Measurements from ENCODE around the gene MYMX. TPM values are rescaled to one million over a fixed set of nuclear protein-coding genes. Genes with fewer than 3 reads are reported as not detected.
"Not testable (repeated sequence)": the region's sequence is repeated elsewhere in the genome, so short reads cannot be mapped to it uniquely, and the experiment has no call there.

Gene MYMX
- total RNA-seq, 1 donor from 2014 or later: not detected

DNA sequence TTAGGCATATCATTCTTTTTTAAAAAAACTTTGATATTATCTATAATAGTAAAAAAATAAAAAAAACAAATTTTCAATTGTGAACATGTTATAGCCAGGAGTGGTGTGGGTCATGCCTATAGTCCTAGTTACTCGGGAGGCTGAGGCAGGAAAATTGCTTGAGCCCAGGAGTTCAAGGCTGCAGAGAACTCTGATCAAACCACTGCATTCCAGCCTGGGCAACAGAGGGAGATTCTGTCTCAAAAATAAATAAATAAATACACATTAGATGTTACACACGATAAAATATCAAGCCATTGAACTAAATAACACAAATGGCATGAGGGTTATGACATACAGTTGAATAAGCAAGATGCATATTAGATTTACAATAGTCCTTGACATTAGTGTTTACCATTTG lies 27.9 kb upstream of the MYMX start:
- DNase-seq: no peak

DNA sequence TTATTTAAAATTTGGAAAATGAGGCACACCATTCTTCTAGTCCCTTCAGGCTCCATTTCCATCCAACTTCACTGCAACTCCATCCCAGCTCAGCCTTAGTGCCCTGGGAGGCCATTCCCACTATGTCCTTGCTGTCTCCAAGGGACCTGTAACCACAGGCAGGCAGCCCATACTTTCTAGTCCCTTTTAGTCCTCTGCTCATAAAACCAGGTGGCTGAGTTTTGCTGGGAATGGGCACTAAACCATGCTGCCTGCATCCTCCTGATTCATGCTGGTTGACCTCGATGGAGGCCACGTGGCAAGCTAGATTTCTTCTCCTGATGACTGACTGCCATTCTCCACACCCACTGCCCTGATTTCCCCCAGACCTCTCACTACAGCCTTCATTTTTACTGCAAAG lies 27.5 kb upstream of the MYMX start:
- no peak for DNase-seq

DNA sequence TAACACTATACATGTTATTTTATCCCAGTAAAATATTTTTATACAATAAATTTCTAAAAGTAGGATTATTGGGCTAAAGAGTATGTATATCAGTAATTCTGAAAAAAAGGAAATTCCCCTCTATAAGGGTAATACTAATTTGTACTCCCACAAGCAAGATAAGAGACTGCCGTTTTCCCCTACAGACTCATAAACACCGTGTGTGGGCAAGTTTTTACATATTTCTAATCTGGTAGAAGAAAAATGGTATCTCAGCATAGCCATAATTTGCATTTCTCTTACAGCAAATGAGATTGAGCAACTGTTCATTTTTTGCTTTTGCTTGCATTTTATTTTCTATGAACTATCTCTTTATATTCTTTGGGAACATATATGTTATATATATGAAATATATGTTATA lies 26.0 kb upstream of the MYMX start:
- DNase-seq: no peak

DNA sequence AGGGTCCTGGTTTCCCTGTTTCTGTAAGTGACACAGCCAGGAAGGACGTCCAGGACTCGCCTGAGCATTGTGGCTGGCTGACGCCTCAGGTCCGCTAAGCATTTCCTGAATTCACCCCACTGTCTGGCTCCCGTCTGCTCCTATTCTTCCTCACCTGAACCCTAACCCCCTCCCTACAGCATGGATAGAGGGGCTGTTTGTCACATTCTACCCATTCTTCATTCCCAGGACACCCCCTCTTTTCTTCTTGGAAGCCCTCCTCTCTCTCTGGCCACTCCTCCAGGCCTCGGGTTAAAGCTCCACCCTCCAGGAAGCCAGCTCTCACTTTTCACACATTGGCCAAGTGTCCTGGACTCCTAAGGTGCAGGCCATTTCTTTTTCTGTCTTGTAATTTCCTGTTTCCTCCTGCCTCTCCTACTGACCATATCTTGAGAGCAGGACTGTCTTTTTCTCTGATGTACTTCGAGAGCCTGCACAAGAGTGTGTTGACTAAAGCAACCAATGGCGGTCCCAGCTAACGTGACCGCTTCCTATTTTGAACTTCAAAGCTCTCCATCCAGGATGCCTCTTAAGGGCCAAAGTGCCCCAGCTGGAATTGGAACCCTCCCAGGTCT lies 24.2 kb upstream of the MYMX start:
- no peak for DNase-seq

DNA sequence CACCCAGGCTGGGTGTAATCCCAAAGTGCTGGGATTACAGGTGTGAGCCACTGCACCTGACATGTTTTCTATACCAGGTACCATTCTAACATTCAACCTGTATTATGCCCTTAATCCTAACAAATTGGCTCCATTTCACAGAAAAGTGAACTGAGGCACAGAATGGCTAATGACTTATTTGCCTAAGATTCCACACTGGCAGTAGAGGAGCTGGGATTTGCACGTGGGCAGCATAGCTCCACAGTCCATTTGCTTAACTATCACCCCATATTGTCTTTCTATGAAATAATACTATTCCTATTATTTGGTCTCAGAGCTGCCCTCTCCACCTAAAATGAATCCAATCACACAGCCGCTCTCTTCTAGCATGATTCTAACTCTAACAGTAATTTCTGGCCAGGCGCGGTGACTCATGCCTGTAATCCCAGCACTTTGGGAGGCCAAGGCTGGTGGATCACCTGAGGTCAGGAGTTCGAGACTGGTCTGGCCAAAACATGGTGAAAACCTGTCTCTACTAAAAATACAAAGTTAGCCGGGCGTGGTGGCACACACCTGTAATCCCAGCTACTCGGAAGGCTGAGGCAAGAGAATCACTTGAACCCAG lies 23.3 kb upstream of the MYMX start:
- DNase-seq: no peak

DNA sequence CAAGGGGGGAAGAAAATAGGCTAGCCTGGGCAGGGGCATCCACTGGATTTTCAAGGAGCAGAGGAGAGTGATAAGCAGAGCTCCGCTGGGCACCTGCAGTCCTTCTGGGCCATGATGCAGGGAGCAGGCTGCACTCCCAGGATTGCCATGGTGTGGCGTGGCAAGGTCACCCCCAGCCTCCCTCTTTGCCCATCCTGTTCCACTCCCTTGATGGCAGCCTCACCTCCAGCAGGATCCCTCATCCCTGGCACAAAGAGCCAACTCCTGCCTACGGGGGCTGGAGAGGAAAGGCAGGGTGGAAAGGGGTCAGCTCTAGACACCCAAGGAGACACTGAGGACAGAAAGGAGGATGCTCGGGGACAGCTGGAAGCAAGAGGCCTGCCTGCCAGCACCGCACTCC lies 22.4 kb upstream of the MYMX start:
- DNase-seq: no peak

DNA sequence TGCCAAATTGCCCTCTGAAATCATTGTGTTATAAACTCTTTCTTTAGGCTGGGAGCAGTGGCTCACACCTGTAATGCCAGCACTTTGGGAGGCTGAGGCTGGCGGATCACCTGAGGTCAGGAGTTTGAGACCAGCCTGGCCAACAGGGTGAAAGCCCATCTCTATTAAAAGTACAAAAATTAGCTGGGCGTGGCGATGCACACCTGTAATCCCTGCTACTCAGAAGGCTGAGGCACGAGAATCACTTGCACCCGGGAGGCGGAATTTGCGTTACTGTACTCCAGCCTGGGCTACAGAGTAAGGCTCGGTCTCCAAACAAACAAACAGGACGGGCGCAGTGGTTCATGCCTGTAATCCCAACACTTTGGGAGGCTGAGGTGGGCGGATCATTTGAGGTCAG lies 20.4 kb upstream of the MYMX start:
- not testable (repeated sequence) for DNase-seq

DNA sequence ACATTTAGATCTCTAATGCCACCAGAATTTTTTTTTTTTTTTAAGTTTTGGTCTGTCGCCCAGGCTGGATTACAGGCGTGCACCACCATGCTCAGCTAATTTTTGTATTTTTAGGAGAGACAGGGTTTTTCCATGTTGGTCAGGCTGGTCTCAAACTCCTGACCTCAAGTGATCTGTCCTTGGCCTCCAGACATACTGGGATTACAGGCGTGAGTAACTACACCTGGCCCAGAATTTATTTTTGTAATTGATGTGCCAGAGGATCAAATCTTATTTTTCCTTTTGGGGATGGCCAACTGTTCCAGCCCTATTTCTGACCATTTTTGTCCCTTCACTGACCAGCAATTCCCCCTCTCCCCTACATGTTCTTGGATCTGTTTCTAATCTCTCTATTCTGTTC lies 18.0 kb upstream of the MYMX start:
- no peak for DNase-seq

DNA sequence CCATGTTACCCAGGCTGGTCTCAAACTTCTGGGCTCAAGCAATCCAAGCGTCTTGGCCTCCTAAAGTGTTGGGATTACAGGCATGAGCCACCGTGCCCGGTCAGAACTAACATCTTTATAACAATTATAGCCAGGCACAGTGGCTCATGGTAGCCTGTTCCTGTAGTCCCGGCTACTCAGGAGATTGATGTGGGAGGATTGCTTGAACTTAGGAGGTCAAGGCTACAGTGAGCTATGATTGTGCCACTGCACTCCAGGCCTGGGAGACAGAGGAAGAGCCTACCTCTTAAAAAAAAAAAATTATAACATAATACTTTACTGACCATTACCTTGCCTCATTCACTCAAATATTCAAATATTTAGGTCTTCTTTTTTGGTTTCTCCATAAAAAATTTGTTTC lies 16.8 kb upstream of the MYMX start:
- DNase-seq: no peak

DNA sequence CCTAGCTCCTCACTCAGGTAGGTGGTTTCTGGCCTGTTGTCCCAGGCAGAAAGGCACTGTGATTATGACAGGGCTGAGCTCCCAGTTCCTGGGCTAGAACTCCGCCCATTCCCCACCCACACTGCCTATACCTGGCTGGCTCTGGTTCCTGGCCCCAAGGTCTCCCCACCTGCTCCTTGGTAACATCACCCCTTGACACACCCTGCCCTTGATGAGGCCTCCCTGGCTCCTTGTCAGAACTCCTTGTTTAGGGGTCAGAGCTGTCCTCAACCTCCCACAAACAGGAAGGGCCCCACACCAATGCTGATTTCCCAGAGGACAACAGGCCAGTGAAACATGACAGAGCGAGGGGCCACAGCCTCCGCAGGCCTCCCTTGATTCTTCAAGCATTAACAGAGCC lies 15.5 kb upstream of the MYMX start:
- DNase-seq: no peak

DNA sequence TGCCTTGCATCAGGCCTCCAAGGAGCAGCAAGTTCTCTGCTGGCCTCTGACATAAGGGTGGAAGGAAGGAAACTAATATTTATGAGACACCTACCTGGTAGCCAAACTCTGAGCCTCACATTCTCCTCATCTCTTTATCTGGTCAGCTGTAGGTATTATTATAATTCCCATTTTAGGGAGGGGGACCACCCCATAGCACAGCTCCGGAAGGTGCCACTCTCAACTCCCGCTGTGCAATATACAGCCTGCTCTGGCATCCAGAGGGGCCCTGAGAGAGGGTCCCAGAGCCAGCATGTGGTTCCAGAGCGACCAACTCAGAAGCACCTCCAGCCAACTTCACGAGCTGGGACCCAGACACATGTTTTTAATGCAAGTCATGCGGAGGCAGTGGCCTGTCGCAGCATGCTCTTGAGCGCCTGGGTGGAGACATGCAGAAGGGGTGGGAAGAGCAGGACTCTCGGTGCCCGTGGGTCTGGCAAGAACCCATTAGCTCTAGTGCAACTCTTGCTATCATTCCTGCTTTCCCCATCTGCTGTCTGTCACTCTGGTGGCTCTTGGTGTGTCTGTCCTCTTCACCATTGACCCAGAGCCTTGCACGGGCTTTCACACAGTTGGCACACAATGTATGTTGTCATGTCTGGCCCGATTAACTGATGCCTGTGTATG lies 15.0 kb upstream of the MYMX start:
- no peak for DNase-seq

DNA sequence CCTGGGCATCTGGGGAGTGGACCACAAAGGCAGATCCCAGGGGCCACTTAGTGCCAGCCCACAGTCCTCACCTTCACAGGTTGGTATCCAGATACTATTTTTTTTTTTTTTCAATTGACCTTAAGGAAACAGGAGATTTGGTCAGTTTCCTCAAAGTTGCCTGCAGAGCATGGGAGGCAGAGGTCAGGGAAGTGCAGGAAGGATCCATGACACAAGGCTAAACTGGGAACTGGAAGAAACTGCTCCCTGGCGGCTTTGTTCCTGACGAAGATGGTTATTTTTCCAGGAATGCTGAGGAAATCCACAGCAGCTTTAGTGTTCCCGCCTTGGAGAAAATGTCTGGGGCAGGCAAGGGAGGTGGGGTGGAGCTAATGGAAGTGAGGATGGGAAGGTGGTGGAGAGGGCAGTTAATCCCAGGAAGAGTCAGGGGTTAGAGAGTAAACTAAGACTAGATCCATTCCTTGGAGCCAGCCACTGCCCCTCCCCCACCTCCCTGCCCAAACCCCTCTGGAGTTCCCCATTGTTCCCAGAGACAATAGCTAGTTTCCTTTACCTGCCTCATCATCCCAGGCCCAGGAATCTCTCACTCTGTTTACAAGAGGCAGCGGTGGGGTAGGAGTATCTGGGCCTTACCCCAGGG lies 14.3 kb upstream of the MYMX start:
- DNase-seq: no peak

DNA sequence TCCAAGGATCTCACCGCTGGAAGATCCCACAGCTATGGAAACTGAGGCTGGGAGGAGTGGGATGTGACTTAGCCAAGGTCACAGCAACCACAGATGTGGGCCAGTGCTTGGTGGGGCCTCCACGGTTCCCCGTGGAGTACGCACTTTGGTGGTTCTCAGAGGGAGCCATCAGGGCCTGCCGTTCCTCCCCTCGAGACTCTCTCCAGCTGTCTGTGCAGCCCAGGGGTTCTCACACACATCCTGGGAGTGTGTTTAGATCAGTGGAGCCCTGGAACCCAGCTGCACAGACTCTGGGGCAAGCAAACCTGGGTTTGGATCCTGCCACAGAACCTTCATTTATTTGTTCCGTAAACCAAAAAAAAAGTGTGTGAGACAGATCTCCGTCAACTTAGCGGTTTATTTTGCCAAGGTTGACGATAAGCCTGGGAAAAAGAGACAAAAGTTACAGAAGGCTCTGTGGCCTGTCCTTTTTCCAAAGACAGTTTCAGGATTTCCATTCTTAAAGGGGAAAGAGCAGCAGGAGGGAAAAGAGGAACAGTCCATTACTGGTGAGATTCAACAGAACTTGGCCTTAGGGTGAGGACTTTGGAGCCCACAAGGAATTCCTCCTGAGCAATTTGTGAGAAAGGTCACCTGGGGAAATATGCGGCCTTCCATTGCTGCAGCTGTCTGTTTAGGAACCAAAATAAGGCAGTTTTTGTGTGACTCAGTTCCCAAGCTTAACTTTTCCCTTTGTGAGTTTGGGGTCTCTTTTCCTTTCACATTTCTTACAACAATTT lies 13.6 kb upstream of the MYMX start:
- no peak for DNase-seq

DNA sequence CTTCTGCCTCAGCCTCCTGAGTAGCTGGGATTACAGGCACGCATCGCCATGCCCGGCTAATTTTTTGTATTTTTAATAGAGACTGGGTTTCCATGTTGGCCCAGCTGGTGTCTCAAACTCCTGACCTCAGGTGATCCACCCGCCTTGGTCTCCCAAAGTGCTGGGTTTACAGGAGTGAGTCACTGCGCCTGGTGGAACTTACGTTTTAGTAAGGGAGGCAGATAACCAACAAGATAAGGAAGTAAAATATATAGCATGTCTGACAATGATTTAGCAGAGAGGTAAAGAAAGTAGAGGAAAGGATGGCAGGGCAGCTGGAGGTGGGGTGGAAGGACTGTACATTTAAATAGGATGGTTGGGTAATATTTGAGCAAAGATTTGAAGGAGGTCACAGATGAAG lies 12.8 kb upstream of the MYMX start:
- no peak for DNase-seq

DNA sequence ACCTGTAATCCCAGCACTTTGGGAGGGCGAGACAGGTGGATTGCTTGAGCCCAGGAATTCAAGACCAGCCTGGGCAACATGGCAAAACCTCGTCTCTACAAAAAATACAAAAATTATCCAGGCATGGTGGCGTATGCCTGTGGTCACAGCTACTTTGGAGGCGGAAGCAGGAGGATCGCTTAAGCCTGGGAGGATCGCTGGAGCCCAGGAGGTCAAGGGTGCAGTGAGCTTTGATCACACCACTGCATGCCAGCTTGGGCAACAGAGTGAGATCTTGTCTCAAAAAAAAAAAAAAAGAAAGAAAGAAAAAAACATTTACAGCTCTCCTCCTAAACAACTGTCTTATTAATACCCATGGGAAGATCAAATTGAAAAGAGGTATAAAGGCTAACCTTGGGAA lies 8.8 kb upstream of the MYMX start:
- DNase-seq: no peak

DNA sequence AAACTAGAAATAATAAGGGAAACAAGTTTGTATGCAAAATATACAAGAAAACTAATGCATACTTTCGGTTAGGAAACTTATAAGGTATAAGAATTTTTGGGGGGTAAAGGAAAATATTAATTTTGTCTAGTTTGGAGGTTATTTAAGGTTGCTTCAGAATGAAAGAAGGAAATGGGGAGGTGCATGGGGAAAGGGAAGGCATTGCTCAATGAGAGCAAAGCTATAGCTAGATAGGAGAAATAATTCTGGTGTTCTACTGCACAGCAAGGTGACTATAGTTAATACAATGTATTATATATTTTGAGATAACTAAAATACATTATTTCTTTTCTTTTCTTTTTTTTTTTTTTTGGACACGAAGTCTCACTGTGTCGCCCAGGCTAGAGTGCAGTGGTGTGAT lies 5.4 kb upstream of the MYMX start:
- DNase-seq: no peak

DNA sequence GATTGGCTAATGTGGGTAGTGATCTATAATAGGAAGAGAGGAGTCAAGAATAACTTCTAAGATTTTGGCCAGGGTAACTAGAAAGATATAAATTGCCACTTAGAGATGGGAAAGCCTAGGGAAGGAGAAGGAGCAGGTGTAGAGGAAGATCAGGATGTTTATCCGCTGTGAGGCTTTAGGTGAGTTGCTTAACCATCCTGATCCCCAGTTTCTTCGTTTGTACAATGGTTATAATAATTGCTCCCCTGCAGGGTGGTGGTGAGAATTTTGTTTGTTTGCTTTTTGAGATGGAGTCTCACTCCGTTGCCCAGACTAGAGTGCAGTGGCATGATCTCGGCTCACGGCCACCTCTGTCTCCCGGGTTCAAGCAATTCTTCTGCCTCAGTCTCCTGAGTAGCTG lies 2.4 kb upstream of the MYMX start:
- DNase-seq: no peak

DNA sequence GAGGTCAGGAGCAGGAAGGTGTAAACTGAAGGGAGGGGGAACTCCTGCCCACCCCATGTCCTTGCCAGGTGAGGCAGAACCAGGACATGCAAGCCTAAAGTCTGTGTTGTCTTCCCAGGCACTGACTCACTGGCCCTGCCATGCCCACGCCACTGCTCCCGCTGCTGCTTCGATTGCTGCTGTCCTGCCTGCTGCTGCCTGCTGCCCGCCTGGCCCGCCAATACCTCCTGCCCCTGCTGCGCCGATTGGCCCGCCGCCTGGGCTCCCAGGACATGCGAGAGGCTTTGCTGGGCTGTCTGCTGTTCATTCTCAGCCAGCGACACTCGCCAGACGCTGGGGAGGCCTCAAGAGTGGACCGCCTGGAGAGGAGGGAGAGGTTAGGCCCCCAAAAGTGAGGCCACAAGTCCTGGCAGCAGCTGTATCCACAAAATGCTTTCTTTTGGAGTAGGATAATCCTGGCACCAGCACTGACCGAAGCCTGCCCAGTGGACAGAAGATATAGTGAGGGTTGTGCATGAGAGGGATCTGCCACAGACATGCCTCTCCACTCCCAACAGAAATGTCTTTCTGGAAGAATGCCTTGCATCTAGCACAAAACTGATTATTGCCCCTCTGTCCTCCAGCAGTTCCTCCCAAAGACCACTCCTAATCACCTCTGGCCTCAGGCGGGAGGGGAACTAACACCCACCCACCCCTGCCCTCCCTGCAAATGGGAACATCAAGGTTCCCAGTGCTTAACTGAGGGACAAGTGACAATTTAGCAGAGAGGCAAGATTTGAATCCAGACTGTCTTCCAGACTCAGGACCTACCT lies 812 bp downstream of the MYMX start:
- DNase-seq: no peak

DNA sequence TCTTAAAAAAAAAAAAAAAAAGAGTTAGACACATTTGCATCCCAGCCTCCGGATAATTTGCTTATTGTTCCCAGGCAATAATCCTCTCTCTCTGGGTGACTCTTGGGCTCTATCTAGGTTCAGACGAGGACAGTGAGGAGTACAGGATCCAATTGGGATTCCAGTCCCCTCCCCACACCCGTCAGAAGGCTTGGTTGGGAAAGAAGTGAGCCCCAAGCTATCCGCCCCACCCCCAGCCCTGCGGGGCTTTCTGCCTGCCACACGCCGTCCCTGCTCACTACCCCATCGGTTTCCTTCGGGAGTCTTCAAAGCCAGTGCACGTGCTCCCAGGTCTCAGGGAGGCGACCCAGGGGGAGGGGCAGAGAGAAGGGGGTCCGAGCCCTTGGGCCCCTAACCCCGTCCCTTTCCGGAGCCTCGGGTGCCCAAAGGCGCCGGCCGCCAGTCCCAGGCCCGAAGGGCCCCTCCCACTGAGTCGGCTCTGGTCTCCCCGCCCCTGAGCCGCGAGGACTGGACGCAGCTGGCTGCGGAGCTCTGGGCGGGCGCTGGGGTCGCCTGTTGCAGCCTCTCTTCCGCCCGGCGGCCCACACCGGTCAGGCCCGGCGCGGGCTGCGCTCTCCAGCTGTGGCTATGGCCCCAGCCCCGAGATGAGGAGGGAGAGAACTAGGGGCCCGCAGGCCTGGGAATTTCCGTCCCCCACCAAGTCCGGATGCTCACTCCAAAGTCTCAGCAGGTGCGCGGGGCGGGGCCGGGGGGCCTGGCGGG lies 2.5 kb downstream of the MYMX start:
- DNase-seq: no peak

DNA sequence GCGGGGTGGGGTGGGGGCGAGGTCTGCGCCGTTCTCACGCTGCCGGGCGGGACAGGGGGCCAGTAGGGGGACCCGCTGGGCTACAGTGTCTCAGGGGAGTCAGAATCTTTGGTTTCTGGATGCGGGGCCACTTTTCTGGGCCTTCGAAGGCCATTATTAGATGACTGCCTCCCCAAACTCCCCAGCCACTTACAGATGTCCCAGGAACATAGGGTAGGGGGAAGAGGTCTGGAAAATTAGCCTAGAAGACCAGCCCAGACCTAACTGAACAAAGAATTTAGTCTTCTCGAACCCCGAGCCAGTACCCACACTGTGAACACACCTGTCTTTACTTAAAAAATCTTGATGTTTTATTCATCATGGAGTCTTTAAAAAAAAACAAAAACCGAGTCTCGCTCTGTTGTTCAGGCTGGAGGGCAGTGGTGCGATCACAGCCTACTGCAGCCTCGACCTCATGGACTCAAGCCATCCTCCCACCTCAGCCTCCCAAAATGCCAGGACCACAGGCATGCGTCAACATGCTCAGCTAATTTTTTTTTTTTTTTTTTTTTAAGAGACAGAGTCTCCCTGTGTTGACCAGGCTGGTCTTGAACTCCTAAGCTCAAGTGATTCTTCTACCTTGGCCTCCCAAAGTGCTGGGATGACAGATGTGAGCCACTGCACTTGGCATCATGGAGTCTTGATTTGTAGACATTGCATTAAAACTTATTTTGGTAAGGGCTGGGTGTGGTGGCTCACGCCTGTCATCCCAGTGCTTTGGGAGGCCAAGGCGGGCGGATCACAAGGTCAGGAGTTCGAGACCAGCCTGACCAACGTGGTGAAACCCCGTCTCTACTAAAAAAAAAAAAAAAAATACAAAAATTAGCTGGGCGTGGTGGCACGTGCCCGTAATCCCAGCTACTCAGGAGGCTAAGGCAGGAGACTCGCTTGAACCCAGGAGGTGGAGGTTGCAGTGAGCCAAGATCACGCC lies 3.4 kb downstream of the MYMX start:
- no peak for DNase-seq

Measured in occipital lobe (tissue), 2 donors.